ENCODE data around the gene DKC1. TPM values are rescaled to one million over a fixed set of nuclear protein-coding genes. Genes with fewer than 3 reads are reported as not detected.

DKC1 gene
- total and polyA plus RNA-seq, 2 of the 13 experiments (the other 11 are each of a cell fraction or from before 2014, with no cell fraction given) = 61.6 to 102 TPM

GRCh38 chrX:154804957-154805695 is 42.5 kb downstream of the DKC1 start, which contains the start of gene MPP1 (continued):
- peak; percentile 83 for TF ChIP-seq ZNF687 (CRISPR knock-in tag; IDR thresholded peaks at IDR 0.05)
- peak; percentile 57 for TF ChIP-seq SAP130 (CRISPR knock-in tag; IDR thresholded peaks at IDR 0.05; ENCODE audit: low read depth)
- TF ChIP-seq PHF8 (CRISPR knock-in tag; IDR thresholded peaks at IDR 0.05) = peak; percentile 25; the same call in 1 of the 2 replicates
- TF ChIP-seq GABPB1 (CRISPR knock-in tag; IDR thresholded peaks at IDR 0.05) = peak; percentile 52; the same call in 1 of the 2 replicates
- TF ChIP-seq ZNF251 (CRISPR knock-in tag; IDR thresholded peaks at IDR 0.05) = no peak
- peak; percentile 69; the same call in 1 of the 2 replicates for TF ChIP-seq ZFY (CRISPR knock-in tag; IDR thresholded peaks at IDR 0.05)
- TF ChIP-seq ZSCAN9 (CRISPR knock-in tag; IDR thresholded peaks at IDR 0.05; ENCODE audit: borderline replicate concordance) = no peak
- no peak for TF ChIP-seq ZNF24 (IDR thresholded peaks at IDR 0.05)
- TF ChIP-seq ZNF574 (CRISPR knock-in tag; IDR thresholded peaks at IDR 0.05) = peak; percentile 56; the same call in 1 of the 2 replicates
- no peak for TF ChIP-seq NFIB (CRISPR knock-in tag; IDR thresholded peaks at IDR 0.05; ENCODE audit: borderline replicate concordance)
- no peak for TF ChIP-seq MAZ (IDR thresholded peaks at IDR 0.05; ENCODE audit: borderline replicate concordance, low read depth, low read length)
- peak; percentile 40; the same call in 1 of the 2 replicates for TF ChIP-seq MAZ (CRISPR knock-in tag; IDR thresholded peaks at IDR 0.05; ENCODE audit: low read depth)
- TF ChIP-seq ARID3A (IDR thresholded peaks at IDR 0.05; ENCODE audit: low read depth, low read length) = no peak
- peak; percentile 63 for TF ChIP-seq GMEB1 (CRISPR knock-in tag; IDR thresholded peaks at IDR 0.05; ENCODE audit: borderline replicate concordance)
- peak; percentile 58; the same call in 1 of the 2 replicates for TF ChIP-seq ZNF274 (CRISPR knock-in tag; IDR thresholded peaks at IDR 0.05)
- no peak for TF ChIP-seq GFI1 (CRISPR knock-in tag; IDR thresholded peaks at IDR 0.05; ENCODE audit: borderline replicate concordance)
- TF ChIP-seq ZNF101 (CRISPR knock-in tag; IDR thresholded peaks at IDR 0.05; ENCODE audit: borderline replicate concordance, low read depth) = no peak
- TF ChIP-seq ZNF33B (CRISPR knock-in tag; IDR thresholded peaks at IDR 0.05) = 0 out of 2 replicates have a peak, but pooled peaks have one; percentile 82
- no peak for TF ChIP-seq NR2F1 (CRISPR knock-in tag; IDR thresholded peaks at IDR 0.05)

Data from HepG2 (cell line).